ENCODE data around the gene CCM2L. TPM values are rescaled to one million over a fixed set of nuclear protein-coding genes. Genes with fewer than 3 reads are reported as not detected.

Gene CCM2L
- total RNA-seq, 1 donor, result not detected

DNA sequence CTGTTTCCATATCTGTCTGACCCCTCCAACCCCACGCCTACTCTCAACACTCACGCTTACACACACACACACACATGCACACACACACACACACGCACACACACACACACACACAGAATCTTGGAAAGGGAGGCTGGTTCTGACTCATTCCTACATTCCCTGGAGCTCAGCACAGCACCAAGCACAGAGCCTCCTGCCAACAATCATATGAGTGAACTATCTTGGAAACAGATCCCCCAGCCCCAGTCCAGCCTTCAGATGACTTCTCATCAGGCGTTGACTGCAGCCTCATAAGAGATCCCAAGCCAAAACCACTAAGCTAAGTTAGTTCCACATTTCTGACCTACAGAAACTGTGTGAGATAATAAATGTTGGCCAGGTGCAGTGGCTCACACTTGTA, 27.7 kb downstream of the CCM2L start:
- DNase-seq (ENCODE audit: insufficient read length, low spot score, missing footprints), result no peak
- H3K27me3 ChIP-seq (ENCODE audit: insufficient read depth, low read length), result peaks cover 44% of the 10 kb centered on the region
- TF ChIP-seq, protein P1, sequence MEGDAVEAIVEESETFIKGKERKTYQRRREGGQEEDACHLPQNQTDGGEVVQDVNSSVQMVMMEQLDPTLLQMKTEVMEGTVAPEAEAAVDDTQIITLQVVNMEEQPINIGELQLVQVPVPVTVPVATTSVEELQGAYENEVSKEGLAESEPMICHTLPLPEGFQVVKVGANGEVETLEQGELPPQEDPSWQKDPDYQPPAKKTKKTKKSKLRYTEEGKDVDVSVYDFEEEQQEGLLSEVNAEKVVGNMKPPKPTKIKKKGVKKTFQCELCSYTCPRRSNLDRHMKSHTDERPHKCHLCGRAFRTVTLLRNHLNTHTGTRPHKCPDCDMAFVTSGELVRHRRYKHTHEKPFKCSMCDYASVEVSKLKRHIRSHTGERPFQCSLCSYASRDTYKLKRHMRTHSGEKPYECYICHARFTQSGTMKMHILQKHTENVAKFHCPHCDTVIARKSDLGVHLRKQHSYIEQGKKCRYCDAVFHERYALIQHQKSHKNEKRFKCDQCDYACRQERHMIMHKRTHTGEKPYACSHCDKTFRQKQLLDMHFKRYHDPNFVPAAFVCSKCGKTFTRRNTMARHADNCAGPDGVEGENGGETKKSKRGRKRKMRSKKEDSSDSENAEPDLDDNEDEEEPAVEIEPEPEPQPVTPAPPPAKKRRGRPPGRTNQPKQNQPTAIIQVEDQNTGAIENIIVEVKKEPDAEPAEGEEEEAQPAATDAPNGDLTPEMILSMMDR (IDR thresholded peaks at IDR 0.05; ENCODE audit: extremely low read depth, low read depth, low read length), result no peak

DNA sequence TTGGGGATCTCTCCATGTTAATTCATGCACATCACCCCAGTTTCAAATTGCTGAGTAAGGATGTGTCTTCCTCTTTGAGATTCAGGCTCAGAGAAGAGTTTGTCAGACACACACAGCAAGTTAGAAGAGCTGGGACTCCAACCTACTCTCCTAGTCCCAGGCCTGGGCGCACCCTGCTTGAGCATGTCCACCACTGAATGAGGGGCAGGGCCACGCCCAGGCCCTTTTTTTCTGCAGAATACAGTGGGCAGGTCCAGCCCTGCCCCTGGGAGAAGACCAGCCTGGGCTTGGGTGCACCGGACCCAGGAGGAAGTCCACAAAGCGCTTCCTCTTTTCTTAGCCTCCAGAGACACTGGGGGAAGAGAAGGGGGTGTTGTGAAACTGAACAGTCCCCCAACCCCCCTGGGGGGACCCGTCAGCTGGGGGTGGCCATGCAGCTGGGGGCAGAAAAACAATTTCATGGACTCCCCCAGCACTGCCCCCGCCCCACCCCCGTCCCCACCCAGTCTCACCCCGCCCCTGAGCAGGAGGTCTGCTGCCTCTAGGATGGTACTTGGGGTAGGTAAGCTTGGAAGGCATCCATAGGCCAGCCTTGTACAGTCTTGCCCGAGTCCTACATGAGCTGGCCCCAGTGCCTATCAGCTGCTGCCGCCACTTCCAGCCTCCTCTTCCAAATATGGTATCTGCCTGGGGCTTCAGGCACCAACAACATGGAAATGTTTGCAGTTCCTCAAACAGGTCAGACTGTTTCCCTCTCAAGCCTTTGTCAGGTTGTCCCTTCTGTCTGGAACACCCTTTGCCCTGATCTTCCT, 30.1 kb downstream of the CCM2L start:
- Histone ChIP-seq H2AFZ (ENCODE audit: low read length) (no peak overlapping the region), H3K79me2 (ENCODE audit: insufficient read depth, low read length) (no peaks in the 10 kb centered on the region), H3K27me3 (ENCODE audit: insufficient read depth, low read length) (peaks cover 27% of the 10 kb centered on the region), H3K9me3 (ENCODE audit: low read depth, low read length) (no peaks in the 10 kb centered on the region), H4K20me1 (ENCODE audit: insufficient read depth, low read length) (no peaks in the 10 kb centered on the region), H3K4me3 (ENCODE audit: insufficient read depth, low read length) (no peak overlapping the region), H3K27ac (ENCODE audit: low read depth, low read length) (no peak overlapping the region), H3K4me1 (ENCODE audit: insufficient read depth, low read length) (no peaks in the 10 kb centered on the region), H3K36me3 (ENCODE audit: insufficient read depth, low read length) (no peaks in the 10 kb centered on the region), H3K4me2 (ENCODE audit: insufficient read depth, low read length) (no peak overlapping the region)
- peak; percentile 26 for DNase-seq (ENCODE audit: insufficient read length, low spot score, missing footprints)
- TF ChIP-seq, protein P1 (IDR thresholded peaks at IDR 0.05; ENCODE audit: extremely low read depth, low read depth, low read length), result no peak

More for the DNA sequence above, 27.7 kb downstream of the CCM2L start:
- Histone ChIP-seq H4K20me1 (ENCODE audit: insufficient read depth, low read length) (no peaks in the 10 kb centered on the region), H3K4me3 (ENCODE audit: insufficient read depth, low read length) (no peak overlapping the region), H3K4me2 (ENCODE audit: insufficient read depth, low read length) (no peak overlapping the region), H3K36me3 (ENCODE audit: insufficient read depth, low read length) (no peaks in the 10 kb centered on the region), H3K27ac (ENCODE audit: low read depth, low read length) (no peak overlapping the region), H2AFZ (ENCODE audit: low read length) (no peak overlapping the region), H3K79me2 (ENCODE audit: insufficient read depth, low read length) (no peaks in the 10 kb centered on the region), H3K4me1 (ENCODE audit: insufficient read depth, low read length) (no peaks in the 10 kb centered on the region), H3K9me3 (ENCODE audit: low read depth, low read length) (no peaks in the 10 kb centered on the region)

DNA sequence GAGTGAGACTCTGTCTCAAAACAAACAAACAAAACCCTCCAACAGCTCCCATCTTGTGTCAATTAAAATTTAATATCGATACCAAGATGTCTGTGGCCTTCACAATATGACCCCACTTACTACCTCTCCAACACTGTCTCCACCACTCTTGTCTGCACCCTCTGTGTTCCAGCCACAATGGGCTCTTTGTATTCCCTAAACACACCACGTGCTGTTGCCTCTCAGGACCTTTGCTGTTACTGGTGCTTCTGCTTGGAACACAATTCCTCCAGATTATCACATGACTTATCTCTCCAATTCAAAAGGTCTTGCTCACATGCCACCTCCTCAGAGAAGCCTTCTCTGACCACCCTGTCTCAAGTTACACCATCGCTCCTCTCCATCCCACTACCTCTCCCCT, 35.8 kb downstream of the CCM2L start:
- H4K20me1 ChIP-seq (ENCODE audit: insufficient read depth, low read length), result no peaks in the 10 kb centered on the region
- no peak for DNase-seq (ENCODE audit: insufficient read length, low spot score, missing footprints)
- H3K4me3 ChIP-seq (ENCODE audit: insufficient read depth, low read length), result no peak overlapping the region
- no peak overlapping the region for H2AFZ ChIP-seq (ENCODE audit: low read length)
- no peaks in the 10 kb centered on the region for H3K9me3 ChIP-seq (ENCODE audit: low read depth, low read length)
- TF ChIP-seq, protein P1 (IDR thresholded peaks at IDR 0.05; ENCODE audit: extremely low read depth, low read depth, low read length), result no peak
- no peaks in the 10 kb centered on the region for H3K4me1 ChIP-seq (ENCODE audit: insufficient read depth, low read length)
- H3K27ac ChIP-seq (ENCODE audit: low read depth, low read length), result no peak overlapping the region
- H3K4me2 ChIP-seq (ENCODE audit: insufficient read depth, low read length), result no peak overlapping the region
- H3K79me2 ChIP-seq (ENCODE audit: insufficient read depth, low read length), result no peaks in the 10 kb centered on the region
- H3K36me3 ChIP-seq (ENCODE audit: insufficient read depth, low read length), result no peaks in the 10 kb centered on the region
- peaks cover 36% of the 10 kb centered on the region for H3K27me3 ChIP-seq (ENCODE audit: insufficient read depth, low read length)

DNA sequence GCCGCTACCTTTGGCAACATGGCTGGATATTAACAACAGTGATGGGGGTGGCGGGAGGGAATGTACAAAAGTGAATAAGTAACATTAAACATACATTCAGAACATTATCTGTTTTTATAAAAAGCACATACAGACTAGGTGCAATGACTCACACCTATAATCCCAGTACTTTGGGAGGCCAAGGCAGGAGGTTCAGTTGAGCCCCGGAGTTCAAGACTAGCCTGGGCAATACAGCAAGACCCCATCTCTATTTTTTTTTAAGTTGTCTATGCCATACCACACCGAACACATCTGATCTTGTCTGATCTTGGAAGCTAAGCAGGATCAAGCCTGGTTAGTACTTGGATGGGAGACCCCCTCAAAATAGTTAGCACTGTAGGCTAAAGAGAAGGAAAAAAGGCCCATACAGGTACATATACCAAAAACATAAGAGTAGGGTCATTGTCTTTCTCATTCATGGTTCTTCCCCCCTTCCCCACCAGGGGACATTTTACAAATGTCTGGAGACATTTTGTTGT, 40.1 kb downstream of the CCM2L start:
- no peak overlapping the region for H3K27ac ChIP-seq (ENCODE audit: low read depth, low read length)
- no peak overlapping the region for H3K4me3 ChIP-seq (ENCODE audit: insufficient read depth, low read length)
- H3K9me3 ChIP-seq (ENCODE audit: low read depth, low read length), result no peaks in the 10 kb centered on the region
- peaks cover 55% of the 10 kb centered on the region for H3K27me3 ChIP-seq (ENCODE audit: insufficient read depth, low read length)
- TF ChIP-seq, protein P1 (IDR thresholded peaks at IDR 0.05; ENCODE audit: extremely low read depth, low read depth, low read length), result no peak
- H2AFZ ChIP-seq (ENCODE audit: low read length), result no peak overlapping the region
- H3K4me1 ChIP-seq (ENCODE audit: insufficient read depth, low read length), result no peaks in the 10 kb centered on the region
- DNase-seq (ENCODE audit: insufficient read length, low spot score, missing footprints), result no peak
- no peak overlapping the region for H3K4me2 ChIP-seq (ENCODE audit: insufficient read depth, low read length)
- peaks cover 2% of the 10 kb centered on the region for H4K20me1 ChIP-seq (ENCODE audit: insufficient read depth, low read length)
- H3K79me2 ChIP-seq (ENCODE audit: insufficient read depth, low read length), result no peaks in the 10 kb centered on the region
- H3K36me3 ChIP-seq (ENCODE audit: insufficient read depth, low read length), result no peaks in the 10 kb centered on the region

All from osteoblast (primary cell).